ENCODE data around the gene HPD. TPM values are rescaled to one million over a fixed set of nuclear protein-coding genes. Genes with fewer than 3 reads are reported as not detected.

HPD gene
- total and polyA plus RNA-seq, 2 of the 4 experiments (the other 2 are of a cell fraction), result 0.15 to 0.18 TPM

GRCh38 chr12:121866331-121866730, 7.7 kb upstream of the HPD start:
- no peak overlapping the region for H3K4me2 ChIP-seq (ENCODE audit: low read depth, low read length)
- no TSS peak for BruUV-seq (replicated peaks)
- H3K27me3 ChIP-seq (ENCODE audit: control insufficient read depth, insufficient read depth, low read length), result no peaks in the 10 kb centered on the region
- no peak overlapping the region for H3K27ac ChIP-seq (ENCODE audit: insufficient read depth, low read length)
- H3K4me1 ChIP-seq (ENCODE audit: control insufficient read depth, insufficient read depth, low read length), result peaks cover 7% of the 10 kb centered on the region
- DNase-seq (peak; percentile 35), ATAC-seq (ENCODE audit: low read depth) (peak; percentile 56)
- no peak overlapping the region for H2BK20ac ChIP-seq (ENCODE audit: low read depth, low read length)
- H4K91ac ChIP-seq (ENCODE audit: insufficient read depth, low read depth, low read length), result no peak overlapping the region
- no peaks in the 10 kb centered on the region for H3K9me3 ChIP-seq (ENCODE audit: control insufficient read depth, insufficient read depth, low read length)
- H2AFZ ChIP-seq (replicated peaks; ENCODE audit: low read length, poor library complexity), result no peak overlapping the region
- H2AK9ac ChIP-seq (replicated peaks; ENCODE audit: low read depth, low read length, poor library complexity), result no peak overlapping the region
- H2AK5ac ChIP-seq (ENCODE audit: low read depth, low read length), result no peak overlapping the region
- H3K9me1 ChIP-seq (ENCODE audit: insufficient read depth, low read length), result no peaks in the 10 kb centered on the region
- no peak overlapping the region for H3K9ac ChIP-seq (ENCODE audit: low read depth, low read length)
- in situ Hi-C loops (cut with MboI; ENCODE audit: low sequenced_read_pairs), result no loop called here
- no peak overlapping the region for H2BK120ac ChIP-seq (ENCODE audit: low read depth, low read length)
- no peak overlapping the region for H3K23ac ChIP-seq (ENCODE audit: low read depth, low read length)
- no peak overlapping the region for H3K4me3 ChIP-seq (ENCODE audit: insufficient read depth, low read depth, low read length)
- H4K20me1 ChIP-seq (ENCODE audit: insufficient read depth, low read length), result no peaks in the 10 kb centered on the region
- H3K79me1 ChIP-seq (ENCODE audit: low read depth in 1 of 2, low read length in 2 of 2), result no peaks in the 10 kb centered on the region
- H4K5ac ChIP-seq (ENCODE audit: low read depth, low read length), result no peak overlapping the region
- no peak overlapping the region for H4K8ac ChIP-seq (ENCODE audit: low read depth in 2 of 2, low read length in 2 of 2)
- CTCF ChIA-PET, result interaction anchor here (0.6 kb wide), 1 partner anchor 68 kb away, joined by 3 read pairs; no protein-coding TSS in a partner anchor
- no peak overlapping the region for H2BK15ac ChIP-seq (ENCODE audit: low read depth, low read length)
- no peak overlapping the region for H3K4ac ChIP-seq (ENCODE audit: low read depth, low read length)
- no peak overlapping the region for H3K18ac ChIP-seq (ENCODE audit: low read depth, low read length)
- POLR2A ChIA-PET (ENCODE audit: unreplicated experiment), result interaction anchor here (0.8 kb wide), 1 partner anchor 65 kb away, joined by 3 read pairs; no protein-coding TSS in a partner anchor
- dilution Hi-C loops (cut with HindIII; ENCODE audit: low sequenced_read_pairs, unreplicated experiment), result no loop called here
- H3K36me3 ChIP-seq (ENCODE audit: control insufficient read depth, insufficient read depth, low read length), result no peaks in the 10 kb centered on the region
- intact Hi-C loops (cut with micrococcal nuclease), result no loop called here
- WGBS, 2 experiments (ENCODE audit: extremely low coverage in 2 of 2, insufficient read length in 1 of 2), result no CpG with 5 or more reads among the region's 4 CpGs
- H3K14ac ChIP-seq (replicated peaks; ENCODE audit: low read depth, low read length), result no peak overlapping the region
- H3K56ac ChIP-seq (ENCODE audit: extremely low read depth, insufficient read depth, low read length), result no peak overlapping the region
- no peak overlapping the region for H2BK5ac ChIP-seq (ENCODE audit: low read depth, low read length, poor library complexity, severe bottlenecking)
- TF ChIP-seq FOS (IDR thresholded peaks at IDR 0.05; ENCODE audit: low read depth, low read length) (no peak), MXI1 (IDR thresholded peaks at IDR 0.05; ENCODE audit: borderline replicate concordance, low read depth, low read length) (no peak), RFX5 (IDR thresholded peaks at IDR 0.05; ENCODE audit: low read depth, low read length) (no peak), CEBPB (IDR thresholded peaks at IDR 0.05; ENCODE audit: low read depth, low read length) (no peak), RCOR1 (IDR thresholded peaks at IDR 0.05; ENCODE audit: insufficient replicate concordance, low read length) (no peak), MAFK (IDR thresholded peaks at IDR 0.05; ENCODE audit: low read depth, low read length) (no peak), SMC3 (IDR thresholded peaks at IDR 0.05; ENCODE audit: low read depth, low read length) (no peak), NFE2L2 (IDR thresholded peaks at IDR 0.05; ENCODE audit: low read depth, low read length) (no peak), MAZ (IDR thresholded peaks at IDR 0.05; ENCODE audit: borderline replicate concordance, low read depth, low read length) (no peak), ELK1 (IDR thresholded peaks at IDR 0.05; ENCODE audit: borderline replicate concordance, low read depth, low read length) (no peak), CHD1 (IDR thresholded peaks at IDR 0.05; ENCODE audit: low read depth, low read length) (no peak), BHLHE40 (IDR thresholded peaks at IDR 0.05; ENCODE audit: low read depth, low read length) (no peak), RAD21 (IDR thresholded peaks at IDR 0.05; ENCODE audit: low read length) (no peak), POLR2A (IDR thresholded peaks at IDR 0.05; ENCODE audit: low read depth, low read length) (no peak)
- TF ChIP-seq, protein P1, sequence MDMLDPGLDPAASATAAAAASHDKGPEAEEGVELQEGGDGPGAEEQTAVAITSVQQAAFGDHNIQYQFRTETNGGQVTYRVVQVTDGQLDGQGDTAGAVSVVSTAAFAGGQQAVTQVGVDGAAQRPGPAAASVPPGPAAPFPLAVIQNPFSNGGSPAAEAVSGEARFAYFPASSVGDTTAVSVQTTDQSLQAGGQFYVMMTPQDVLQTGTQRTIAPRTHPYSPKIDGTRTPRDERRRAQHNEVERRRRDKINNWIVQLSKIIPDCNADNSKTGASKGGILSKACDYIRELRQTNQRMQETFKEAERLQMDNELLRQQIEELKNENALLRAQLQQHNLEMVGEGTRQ (IDR thresholded peaks at IDR 0.05; ENCODE audit: low read depth, low read length), result no peak
- TF ChIP-seq, protein P2, sequence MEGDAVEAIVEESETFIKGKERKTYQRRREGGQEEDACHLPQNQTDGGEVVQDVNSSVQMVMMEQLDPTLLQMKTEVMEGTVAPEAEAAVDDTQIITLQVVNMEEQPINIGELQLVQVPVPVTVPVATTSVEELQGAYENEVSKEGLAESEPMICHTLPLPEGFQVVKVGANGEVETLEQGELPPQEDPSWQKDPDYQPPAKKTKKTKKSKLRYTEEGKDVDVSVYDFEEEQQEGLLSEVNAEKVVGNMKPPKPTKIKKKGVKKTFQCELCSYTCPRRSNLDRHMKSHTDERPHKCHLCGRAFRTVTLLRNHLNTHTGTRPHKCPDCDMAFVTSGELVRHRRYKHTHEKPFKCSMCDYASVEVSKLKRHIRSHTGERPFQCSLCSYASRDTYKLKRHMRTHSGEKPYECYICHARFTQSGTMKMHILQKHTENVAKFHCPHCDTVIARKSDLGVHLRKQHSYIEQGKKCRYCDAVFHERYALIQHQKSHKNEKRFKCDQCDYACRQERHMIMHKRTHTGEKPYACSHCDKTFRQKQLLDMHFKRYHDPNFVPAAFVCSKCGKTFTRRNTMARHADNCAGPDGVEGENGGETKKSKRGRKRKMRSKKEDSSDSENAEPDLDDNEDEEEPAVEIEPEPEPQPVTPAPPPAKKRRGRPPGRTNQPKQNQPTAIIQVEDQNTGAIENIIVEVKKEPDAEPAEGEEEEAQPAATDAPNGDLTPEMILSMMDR (conservative IDR thresholded peaks at IDR 0.05; ENCODE audit: low read depth, low read length), result no peak
